Keratinocyte (primary cell): ENCODE measurements around the gene DHX57. TPM values are rescaled to one million over a fixed set of nuclear protein-coding genes. Genes with fewer than 3 reads are reported as not detected.

Experiments used
- DNase-seq: peaks from one replicate; pipeline ENCODE4 v3.0.0-alpha.2; 2011; ENCODE audit warnings: low read depth, missing footprints, low spot score
- FAIRE-seq: peaks from 2 replicates; lab custom pipeline; 2011; peaks lifted over from hg19 to GRCh38; lab: Jason Lieb, UNC
- H2AFZ ChIP-seq: 2 replicates; pipeline ENCODE4 v1.6.0; 2012; ENCODE audit warnings: low read length, control low read depth, inconsistent platforms; ENCODE audit not compliant: control insufficient read depth
- H3K27ac ChIP-seq: 2 replicates; pipeline ENCODE4 v1.5.1; 2011; ENCODE audit warnings: low read length; ENCODE audit not compliant: control insufficient read depth, insufficient read depth
- H3K27me3 ChIP-seq: 3 replicates; pipeline ENCODE4 v1.6.0; 2011; ENCODE audit warnings: low read length; ENCODE audit not compliant: control insufficient read depth, insufficient read depth; ENCODE audit errors: extremely low read depth
- H3K36me3 ChIP-seq, 2 experiments: 2 replicates in 1 of 2; 3 replicates in 1 of 2; pipeline ENCODE4 v1.5.1; 2011; ENCODE audit warnings: low read length in 2 of 2, mild to moderate bottlenecking in 1 of 2; ENCODE audit not compliant: control insufficient read depth in 2 of 2, insufficient read depth in 2 of 2; ENCODE audit errors: extremely low read depth in 1 of 2
- H3K4me1 ChIP-seq: 3 replicates; pipeline ENCODE4 v1.5.1; 2011; ENCODE audit warnings: low read length; ENCODE audit not compliant: control insufficient read depth, insufficient read depth; ENCODE audit errors: extremely low read depth
- H3K4me2 ChIP-seq: 3 replicates; pipeline ENCODE4 v1.6.0; 2011; ENCODE audit warnings: low read depth, low read length; ENCODE audit not compliant: control insufficient read depth, insufficient read depth; ENCODE audit errors: extremely low read depth
- H3K4me3 ChIP-seq, 3 experiments: fragments of 200-600 bp in 1 of 3; sonication (generic) in 1 of 3; 2 replicates in 2 of 3; 3 replicates in 1 of 3; pipeline ENCODE4 v1.5.1; 2011 to 2016; ENCODE audit warnings: low read length in 3 of 3, mild to moderate bottlenecking in 3 of 3, control low read depth in 2 of 3, inconsistent platforms in 1 of 3, low read depth in 1 of 3, mixed read lengths in 1 of 3, mixed run types in 1 of 3, moderate library complexity in 1 of 3; ENCODE audit not compliant: control insufficient read depth in 2 of 3, insufficient read depth in 2 of 3; ENCODE audit errors: extremely low read depth in 1 of 3
- H3K79me2 ChIP-seq: 2 replicates; pipeline ENCODE4 v1.6.0; 2012; ENCODE audit warnings: low read length; ENCODE audit not compliant: control insufficient read depth, insufficient read depth
- H3K9ac ChIP-seq: 3 replicates; pipeline ENCODE4 v1.6.0; 2011; ENCODE audit warnings: low read length; ENCODE audit not compliant: control insufficient read depth, insufficient read depth; ENCODE audit errors: extremely low read depth
- H3K9me1 ChIP-seq: 3 replicates; pipeline ENCODE4 v1.6.0; 2011; ENCODE audit warnings: low read length; ENCODE audit not compliant: control insufficient read depth, insufficient read depth; ENCODE audit errors: extremely low read depth
- H3K9me3 ChIP-seq: 2 replicates; pipeline ENCODE4 v1.5.1; 2012; ENCODE audit warnings: low read depth, low read length; ENCODE audit not compliant: control insufficient read depth
- H4K20me1 ChIP-seq: 3 replicates; pipeline ENCODE4 v1.6.0; 2011; ENCODE audit warnings: low read length; ENCODE audit not compliant: control insufficient read depth, insufficient read depth; ENCODE audit errors: extremely low read depth
- EZH2 ChIP-seq: IDR thresholded peaks from one replicate; pipeline ENCODE4 v1.6.1; 2012; ENCODE audit warnings: inconsistent platforms, mild to moderate bottlenecking, low read length, moderate library complexity
- dilution Hi-C: fragments of 300-500 bp; cut with MboI; formaldehyde crosslinking; loops from one replicate; pipeline ENCODE4 v1.7.0; 2020; ENCODE audit warnings: low sequenced_read_pairs; ENCODE audit not compliant: extremely low pct_ligation_motif_present
- polyA plus RNA-seq, 5 experiments: library from polyadenylated mRNA; depleted of rRNA in 3 of 5; stranded (reverse) in 3 of 5; stranded (forward) in 1 of 5; unstranded in 1 of 5; fragments of >200 nt; gene quantifications; 1 replicate in 1 of 5; 2 replicates in 3 of 5; 3 replicates in 1 of 5; pipeline versions ENCODE4 v1.2.1 to v1.2.3, GENCODE V29; 2011 to 2012; ENCODE audit warnings: missing spikeins in 2 of 5, low read depth in 1 of 5, low replicate concordance in 1 of 5
- TF ChIP-seq, protein P1 (sequence below), 3 experiments: IDR thresholded peaks in 1 of 3; conservative IDR thresholded peaks in 1 of 3; optimal IDR thresholded peaks in 1 of 3; 2 replicates in 2 of 3; 3 replicates in 1 of 3; pipeline versions ENCODE3 to v1.5.1; 2011; ENCODE audit warnings: low read length in 3 of 3, mild to moderate bottlenecking in 3 of 3, moderate library complexity in 2 of 3, control low read depth in 1 of 3, inconsistent platforms in 1 of 3; ENCODE audit not compliant: insufficient read depth in 2 of 3; ENCODE audit errors: extremely low read depth in 1 of 3

DHX57 gene
- polyA plus RNA-seq, 1 donor (not counting 4 experiments of a cell fraction or from before 2014, with no cell fraction given): 19.0 TPM

GRCh38 chr2:38791744-38792143, 84.0 kb downstream of the DHX57 start:
- Histone ChIP-seq H3K4me1 (no peaks in the 10 kb centered on the region), H3K9me3 (no peaks in the 10 kb centered on the region), H3K36me3 (no peaks in the 10 kb centered on the region), H3K4me2 (no peak overlapping the region), H3K4me3 (no peak overlapping the region), H3K27me3 (no peaks in the 10 kb centered on the region), H3K9ac (no peak overlapping the region), H4K20me1 (no peaks in the 10 kb centered on the region), H3K79me2 (no peaks in the 10 kb centered on the region), H3K9me1 (no peaks in the 10 kb centered on the region), H3K27ac (no peak overlapping the region), H2AFZ (no peak overlapping the region)
- DNase-seq: no peak
- FAIRE-seq: no peak
- no peak for TF ChIP-seq EZH2
- TF ChIP-seq, protein P1, sequence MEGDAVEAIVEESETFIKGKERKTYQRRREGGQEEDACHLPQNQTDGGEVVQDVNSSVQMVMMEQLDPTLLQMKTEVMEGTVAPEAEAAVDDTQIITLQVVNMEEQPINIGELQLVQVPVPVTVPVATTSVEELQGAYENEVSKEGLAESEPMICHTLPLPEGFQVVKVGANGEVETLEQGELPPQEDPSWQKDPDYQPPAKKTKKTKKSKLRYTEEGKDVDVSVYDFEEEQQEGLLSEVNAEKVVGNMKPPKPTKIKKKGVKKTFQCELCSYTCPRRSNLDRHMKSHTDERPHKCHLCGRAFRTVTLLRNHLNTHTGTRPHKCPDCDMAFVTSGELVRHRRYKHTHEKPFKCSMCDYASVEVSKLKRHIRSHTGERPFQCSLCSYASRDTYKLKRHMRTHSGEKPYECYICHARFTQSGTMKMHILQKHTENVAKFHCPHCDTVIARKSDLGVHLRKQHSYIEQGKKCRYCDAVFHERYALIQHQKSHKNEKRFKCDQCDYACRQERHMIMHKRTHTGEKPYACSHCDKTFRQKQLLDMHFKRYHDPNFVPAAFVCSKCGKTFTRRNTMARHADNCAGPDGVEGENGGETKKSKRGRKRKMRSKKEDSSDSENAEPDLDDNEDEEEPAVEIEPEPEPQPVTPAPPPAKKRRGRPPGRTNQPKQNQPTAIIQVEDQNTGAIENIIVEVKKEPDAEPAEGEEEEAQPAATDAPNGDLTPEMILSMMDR (optimal IDR thresholded peaks at IDR 0.05 in 1 of 3, IDR thresholded peaks at IDR 0.05 in 1 of 3, conservative IDR thresholded peaks at IDR 0.05 in 1 of 3; ENCODE audit: extremely low read depth in 1 of 3, insufficient read depth in 2 of 3, low read length in 3 of 3): no peak
- dilution Hi-C loops: no loop called here

DNA sequence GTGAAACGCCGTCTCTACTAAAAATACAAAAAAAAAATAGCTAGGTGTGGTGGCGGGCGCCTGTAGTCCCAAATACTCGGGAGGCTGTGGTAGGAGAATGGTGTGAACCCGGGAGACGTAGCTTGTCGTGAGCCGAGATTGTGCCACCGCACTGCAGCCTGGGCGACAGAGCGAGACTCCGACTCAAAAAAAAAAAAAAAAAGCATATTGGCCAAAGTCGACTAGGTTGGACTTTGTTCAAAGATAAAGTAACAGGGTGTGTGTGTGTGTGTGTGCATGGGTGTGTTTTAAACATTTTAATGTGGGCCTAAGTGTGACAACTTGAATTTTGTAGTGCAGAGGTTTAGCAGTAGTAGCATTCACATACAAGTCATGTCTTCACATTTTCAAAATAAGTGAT, 86.0 kb downstream of the DHX57 start:
- Histone ChIP-seq H3K36me3 (no peaks in the 10 kb centered on the region), H2AFZ (no peak overlapping the region), H3K4me3 (no peak overlapping the region), H3K4me1 (no peaks in the 10 kb centered on the region), H3K27me3 (no peaks in the 10 kb centered on the region), H3K9me3 (no peaks in the 10 kb centered on the region), H3K27ac (no peak overlapping the region), H3K4me2 (no peak overlapping the region), H3K9me1 (no peaks in the 10 kb centered on the region), H3K9ac (no peak overlapping the region), H3K79me2 (no peaks in the 10 kb centered on the region), H4K20me1 (no peaks in the 10 kb centered on the region)
- TF ChIP-seq, protein P1 (optimal IDR thresholded peaks at IDR 0.05 in 1 of 3, IDR thresholded peaks at IDR 0.05 in 1 of 3, conservative IDR thresholded peaks at IDR 0.05 in 1 of 3; ENCODE audit: extremely low read depth in 1 of 3, insufficient read depth in 2 of 3, low read length in 3 of 3): no peak
- no peak for TF ChIP-seq EZH2
- FAIRE-seq (no peak), DNase-seq (no peak)
- dilution Hi-C loops: no loop called here
